LNCAP (cell line): ENCODE data around the gene PSAPL1.

Experiments
- CTCF ChIP-seq: fragments of 450-650 bp; IDR thresholded peaks from 2 replicates; pipeline ENCODE4 v1.5.1; 2017; ENCODE audit warnings: mild to moderate bottlenecking

PSAPL1 gene

GRCh38 chr4:7414736-7415510, 19.8 kb downstream of the PSAPL1 start:
- no peak for TF ChIP-seq CTCF

DNA sequence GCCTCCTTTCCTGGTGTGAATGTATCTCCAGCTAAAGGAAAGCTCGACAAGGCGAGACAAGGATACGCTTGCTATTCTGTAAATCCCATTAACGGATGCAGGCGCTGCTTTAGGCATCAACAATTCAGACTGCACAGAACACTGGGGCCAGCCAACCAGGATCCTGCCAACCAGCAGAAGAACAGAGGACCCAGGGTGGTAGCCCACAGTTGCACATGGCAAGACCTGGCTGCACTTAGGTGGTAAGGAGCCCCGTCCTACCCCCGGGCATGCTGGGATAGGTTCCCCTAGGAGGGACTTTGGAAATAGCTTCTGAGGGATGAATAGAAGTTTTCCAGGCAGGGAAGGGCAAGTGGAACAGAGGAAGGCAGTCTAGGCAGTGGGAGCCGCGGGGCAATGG, 20.7 kb downstream of the PSAPL1 start:
- TF ChIP-seq CTCF, result no peak

DNA sequence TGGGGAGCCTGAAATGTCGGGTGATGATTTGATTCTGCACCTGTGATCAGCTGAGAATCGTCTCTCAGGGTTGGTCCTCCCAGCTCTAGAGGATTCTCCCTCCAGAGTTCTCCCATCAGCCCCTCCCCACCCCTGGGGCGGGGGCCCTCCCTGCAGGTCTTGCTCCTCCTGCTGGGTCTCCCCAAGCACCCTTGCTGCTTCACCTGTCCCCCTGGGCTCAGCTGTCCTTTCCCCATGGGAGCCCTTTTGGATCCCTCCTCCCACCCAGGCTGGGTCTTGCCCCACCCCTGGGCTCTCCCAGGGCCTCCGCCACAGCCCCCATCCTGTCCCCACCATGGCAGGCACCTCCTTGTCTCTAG, 22.2 kb downstream of the PSAPL1 start:
- no peak for TF ChIP-seq CTCF

DNA sequence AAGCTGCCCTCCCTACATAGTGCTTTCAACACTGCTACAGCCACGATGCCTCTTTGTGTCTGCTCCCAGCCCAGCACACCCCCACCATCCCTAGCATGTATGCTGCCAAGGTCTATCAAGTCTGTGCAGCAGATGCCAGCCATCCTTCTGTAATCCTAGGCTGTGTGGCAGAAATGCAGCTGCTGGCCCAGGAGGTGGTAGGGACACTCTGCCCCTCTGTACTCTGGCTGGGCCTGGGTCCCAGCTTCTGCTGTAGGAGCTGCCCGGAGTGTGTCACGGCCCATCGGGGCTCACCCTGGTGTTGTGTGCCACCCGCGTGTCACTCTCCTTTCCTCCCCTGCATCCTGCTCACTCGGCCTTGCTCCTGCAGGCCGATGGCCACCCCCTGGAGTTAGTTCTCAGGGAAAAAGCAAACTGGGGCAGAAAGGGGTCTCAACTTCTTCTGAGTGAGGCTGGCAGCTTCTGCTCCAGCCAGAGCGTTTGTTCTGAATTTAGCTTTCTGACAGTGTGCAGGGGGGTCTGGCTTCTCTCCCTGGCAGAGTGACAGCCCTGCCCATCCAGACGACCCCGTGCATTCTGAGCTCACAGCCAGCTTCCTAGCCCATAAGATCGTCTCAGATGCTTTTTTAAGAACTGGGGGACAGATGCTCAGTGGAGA, 22.7 kb downstream of the PSAPL1 start:
- no peak for TF ChIP-seq CTCF

GRCh38 chr4:7411491-7411890, 23.2 kb downstream of the PSAPL1 start:
- TF ChIP-seq CTCF, result no peak

- TF ChIP-seq CTCF, result no peak
Measured at GRCh38 chr4:7410446-7410845, 24.3 kb downstream of the PSAPL1 start.

DNA sequence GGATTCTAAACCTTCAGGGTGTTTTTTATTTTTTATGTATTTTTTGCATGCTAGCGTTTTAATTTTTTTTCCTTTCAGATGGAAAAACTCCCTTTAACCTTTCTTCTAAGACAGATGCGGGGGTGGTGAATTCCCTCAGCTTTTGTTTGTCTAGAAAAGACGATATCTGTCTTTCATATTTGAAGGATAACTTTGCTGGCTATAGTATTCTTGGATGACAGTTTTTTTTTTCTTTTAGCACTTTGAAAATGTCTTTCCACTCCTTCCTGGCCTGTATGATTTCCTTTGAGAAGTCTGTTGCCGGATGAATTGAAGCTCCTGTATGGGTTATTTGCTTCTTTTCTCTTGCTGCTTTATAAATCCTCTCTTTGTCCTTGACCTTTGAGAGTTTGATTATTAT, 26.6 kb downstream of the PSAPL1 start:
- no peak for TF ChIP-seq CTCF
